OCI-LY1 (cell line): Measurements from ENCODE around the gene CSAD.

Experiments
- H2AFZ ChIP-seq: fragments of 200-600 bp; sonication (generic), shearing (Covaris generic); 2 replicates; pipeline ENCODE4 v1.6.0; 2014; ENCODE audit warnings: antibody characterized with exemption, mild to moderate bottlenecking, low read length
- H3F3A ChIP-seq: fragments of 200-600 bp; sonication (generic), shearing (Covaris generic); 2 replicates; pipeline ENCODE4 v1.6.0; 2014; ENCODE audit warnings: mild to moderate bottlenecking, antibody characterized with exemption, low read length, moderate library complexity; ENCODE audit not compliant: insufficient read depth
- H3K27ac ChIP-seq: fragments of 200-600 bp; sonication (generic); 2 replicates; pipeline ENCODE4 v1.5.1; 2014; ENCODE audit warnings: low read length, mixed run types, mild to moderate bottlenecking, low read depth; ENCODE audit not compliant: poor library complexity, severe bottlenecking
- H3K27me3 ChIP-seq: fragments of 200-600 bp; sonication (generic); 2 replicates; pipeline ENCODE4 v1.6.0; 2014; ENCODE audit warnings: antibody characterized with exemption, mild to moderate bottlenecking, low read length, moderate library complexity; ENCODE audit not compliant: insufficient read depth
- H3K36me3 ChIP-seq: fragments of 200-600 bp; sonication (generic); 2 replicates; pipeline ENCODE4 v1.6.1; 2014; ENCODE audit warnings: mild to moderate bottlenecking, antibody characterized with exemption, low read length, moderate library complexity, mixed read lengths; ENCODE audit not compliant: insufficient read depth
- H3K4me1 ChIP-seq: fragments of 200-600 bp; sonication (generic); 2 replicates; pipeline ENCODE4 v1.5.1; 2014; ENCODE audit warnings: mild to moderate bottlenecking, low read length, moderate library complexity; ENCODE audit not compliant: insufficient read depth, severe bottlenecking
- H3K4me2 ChIP-seq: fragments of 200-600 bp; sonication (generic), shearing (Covaris generic); 2 replicates; pipeline ENCODE4 v1.6.1; 2014; ENCODE audit warnings: low read length
- H3K4me3 ChIP-seq: fragments of 200-600 bp; sonication (generic); 2 replicates; pipeline ENCODE4 v1.5.1; 2014; ENCODE audit warnings: low read length, low read depth, mild to moderate bottlenecking, mixed read lengths; ENCODE audit not compliant: poor library complexity, severe bottlenecking
- H3K79me2 ChIP-seq: fragments of 200-600 bp; shearing (Covaris generic); 2 replicates; pipeline ENCODE4 v1.6.1; 2016; ENCODE audit warnings: mixed run types, low read length, mixed read lengths; ENCODE audit not compliant: insufficient read depth
- H3K9ac ChIP-seq: fragments of 200-600 bp; sonication (generic), shearing (Covaris generic); 2 replicates; pipeline ENCODE4 v1.6.1; 2014; ENCODE audit warnings: mild to moderate bottlenecking, low read length, mixed read lengths
- H3K9me2 ChIP-seq: fragments of 200-600 bp; sonication (generic), shearing (Covaris generic); 2 replicates; pipeline ENCODE4 v1.6.1; 2014; ENCODE audit warnings: low read depth, mild to moderate bottlenecking, low read length, mixed read lengths
- H3K9me3 ChIP-seq: fragments of 200-600 bp; shearing (Covaris generic); 2 replicates; pipeline ENCODE4 v1.6.1; 2014; ENCODE audit warnings: low read length, mixed read lengths
- H4K20me1 ChIP-seq: fragments of 200-600 bp; sonication (generic), shearing (Covaris generic); 2 replicates; pipeline ENCODE4 v1.6.0; 2016; ENCODE audit warnings: mild to moderate bottlenecking, low read length; ENCODE audit not compliant: insufficient read depth
- CTCF ChIP-seq: fragments of 200-600 bp; sonication (generic), shearing (Covaris generic); IDR thresholded peaks from 2 replicates; pipeline ENCODE4 v1.5.1; 2017; ENCODE audit warnings: mild to moderate bottlenecking, antibody characterized with exemption, low read length, moderate library complexity, mixed read lengths
- EZH2 ChIP-seq: fragments of 200-600 bp; sonication (generic), shearing (Covaris generic); IDR thresholded peaks from 2 replicates; pipeline ENCODE4 v1.8.0; 2017; ENCODE audit warnings: borderline replicate concordance, mixed run types, mild to moderate bottlenecking, antibody characterized with exemption, low read length, moderate library complexity, mixed read lengths

The CSAD gene

GRCh38 chr12:53219292-53219955 lies 38.7 kb upstream of the CSAD start:
- Histone ChIP-seq H3K27ac (no peak overlapping the region), H3F3A (no peaks in the 10 kb centered on the region), H3K9ac (peak overlapping the region; percentile 13; the same call in 1 of the 2 replicates), H3K79me2 (no peaks in the 10 kb centered on the region), H3K27me3 (peaks cover 3% of the 10 kb centered on the region; the same call in 1 of the 2 replicates), H3K4me3 (peak overlapping the region; percentile 69), H3K4me1 (peaks cover 22% of the 10 kb centered on the region), H3K36me3 (no peaks in the 10 kb centered on the region), H3K4me2 (peak overlapping the region; percentile 95), H4K20me1 (no peaks in the 10 kb centered on the region), H3K9me3 (no peaks in the 10 kb centered on the region), H3K9me2 (no peaks in the 10 kb centered on the region), H2AFZ (no peak overlapping the region)
- TF ChIP-seq CTCF (no peak), EZH2 (no peak)

- Histone ChIP-seq H3K9ac (no peak overlapping the region), H3K27ac (no peak overlapping the region), H4K20me1 (no peaks in the 10 kb centered on the region), H3K9me2 (no peaks in the 10 kb centered on the region), H3K79me2 (no peaks in the 10 kb centered on the region), H3K4me3 (no peak overlapping the region), H3K27me3 (peaks cover 3% of the 10 kb centered on the region; the same call in 1 of the 2 replicates), H3K9me3 (no peaks in the 10 kb centered on the region), H2AFZ (no peak overlapping the region), H3K4me2 (no peak overlapping the region), H3K4me1 (peaks cover 22% of the 10 kb centered on the region), H3F3A (no peaks in the 10 kb centered on the region), H3K36me3 (no peaks in the 10 kb centered on the region)
- no peak for TF ChIP-seq EZH2
- TF ChIP-seq CTCF, result no peak
These were observed 38.0 kb upstream of the CSAD start for GRCh38 chr12:53218551-53219291.

GRCh38 chr12:53217931-53218307 lies 37.2 kb upstream of the CSAD start:
- no peaks in the 10 kb centered on the region for H3F3A ChIP-seq
- no peak for TF ChIP-seq EZH2
- TF ChIP-seq CTCF, result no peak
- H3K27me3 ChIP-seq, result peaks cover 3% of the 10 kb centered on the region; the same call in 1 of the 2 replicates
- H3K79me2 ChIP-seq, result no peaks in the 10 kb centered on the region
- no peaks in the 10 kb centered on the region for H3K9me3 ChIP-seq
- no peak overlapping the region for H3K9ac ChIP-seq
- no peaks in the 10 kb centered on the region for H4K20me1 ChIP-seq
- no peak overlapping the region for H3K4me2 ChIP-seq
- no peak overlapping the region for H3K27ac ChIP-seq
- H3K4me3 ChIP-seq, result no peak overlapping the region
- H3K36me3 ChIP-seq, result no peaks in the 10 kb centered on the region
- H2AFZ ChIP-seq, result no peak overlapping the region
- H3K4me1 ChIP-seq, result peaks cover 22% of the 10 kb centered on the region
- H3K9me2 ChIP-seq, result no peaks in the 10 kb centered on the region
